Inferior parietal cortex (tissue), 1 donor: ENCODE measurements around the gene PRSS58.

Source experiments
- DNase-seq: peaks from one replicate; pipeline ENCODE4 v3.0.0-alpha.2; 2016; ENCODE audit errors: extremely low spot score

Gene PRSS58, protein sequence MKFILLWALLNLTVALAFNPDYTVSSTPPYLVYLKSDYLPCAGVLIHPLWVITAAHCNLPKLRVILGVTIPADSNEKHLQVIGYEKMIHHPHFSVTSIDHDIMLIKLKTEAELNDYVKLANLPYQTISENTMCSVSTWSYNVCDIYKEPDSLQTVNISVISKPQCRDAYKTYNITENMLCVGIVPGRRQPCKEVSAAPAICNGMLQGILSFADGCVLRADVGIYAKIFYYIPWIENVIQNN

DNA sequence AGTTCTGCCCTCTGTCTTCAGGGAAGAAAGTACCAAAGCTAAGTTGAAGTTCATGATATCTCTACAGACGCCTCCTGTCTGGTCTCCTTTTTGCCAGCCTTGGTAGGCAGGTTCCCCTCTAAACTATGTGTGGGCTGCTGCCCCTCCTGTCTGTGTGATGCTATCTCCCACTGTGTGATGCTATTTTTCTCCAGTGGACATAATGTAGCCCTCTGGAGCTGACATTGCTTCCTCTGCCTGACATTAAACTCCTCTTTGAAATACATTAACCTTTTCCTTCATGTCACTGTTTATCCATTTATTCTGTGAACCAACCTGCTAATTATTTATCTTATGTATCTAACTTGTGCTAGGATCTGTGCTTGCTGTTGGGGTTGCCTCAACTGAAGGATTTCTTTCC lies at the start of gene PRSS58:
TSS of gene PRSS58 (minus strand) at position 101 of the 400 bp plus-strand sequence. CDS start 351 bp downstream, outside the sequence.
- DNase-seq = no peak

DNA sequence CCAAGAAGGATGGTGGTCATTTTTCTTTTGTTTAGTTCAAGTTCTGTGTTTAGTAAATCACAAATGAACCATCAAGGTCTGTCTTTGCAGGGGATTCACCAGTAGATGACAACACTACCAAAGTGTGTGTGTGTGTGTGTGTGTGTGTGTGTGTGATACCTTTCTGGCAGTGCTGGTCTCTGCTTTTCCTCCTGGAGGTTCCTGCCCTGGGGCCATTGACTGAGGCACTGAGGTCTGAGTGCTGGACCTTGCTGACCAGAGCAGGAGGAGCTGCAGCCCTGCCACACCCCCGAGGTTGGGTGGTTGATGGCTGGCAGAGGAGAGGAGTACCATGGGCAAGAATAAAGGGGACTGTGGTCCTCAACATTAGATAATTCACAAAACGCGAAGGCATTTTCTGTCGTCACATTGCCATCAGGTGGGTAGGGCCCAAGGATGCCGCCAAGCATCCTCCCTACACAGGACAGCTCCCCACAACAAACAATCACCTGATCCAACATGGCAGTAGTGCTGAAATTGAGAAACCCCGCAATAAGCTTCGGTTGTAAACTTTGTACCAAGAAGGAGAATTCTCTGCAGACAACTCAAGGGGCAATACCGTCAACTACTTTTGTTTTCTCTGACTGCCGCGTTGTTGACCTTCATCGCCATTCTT lies 49.5 kb upstream of the PRSS58 start:
- no peak for DNase-seq

DNA sequence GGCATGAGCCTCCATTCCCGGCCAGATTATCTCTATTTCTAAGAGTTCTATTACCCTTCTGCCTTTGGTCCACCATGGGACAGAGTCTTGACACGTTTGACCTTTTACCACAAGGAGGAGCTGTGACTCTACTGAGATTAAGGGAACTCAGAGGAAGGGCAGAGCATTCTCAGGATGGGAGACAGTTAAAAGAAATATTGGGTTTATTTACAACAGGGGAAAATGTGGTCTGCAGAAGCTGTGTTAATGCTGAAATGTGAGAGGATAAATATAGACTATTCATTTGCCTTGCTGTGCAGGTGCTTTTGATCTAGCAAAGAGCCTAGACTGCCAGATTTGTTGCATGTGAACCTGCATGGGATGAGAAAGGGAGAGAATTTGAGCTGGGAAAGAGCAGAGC lies 45.8 kb upstream of the PRSS58 start:
- DNase-seq = peak; percentile 50

DNA sequence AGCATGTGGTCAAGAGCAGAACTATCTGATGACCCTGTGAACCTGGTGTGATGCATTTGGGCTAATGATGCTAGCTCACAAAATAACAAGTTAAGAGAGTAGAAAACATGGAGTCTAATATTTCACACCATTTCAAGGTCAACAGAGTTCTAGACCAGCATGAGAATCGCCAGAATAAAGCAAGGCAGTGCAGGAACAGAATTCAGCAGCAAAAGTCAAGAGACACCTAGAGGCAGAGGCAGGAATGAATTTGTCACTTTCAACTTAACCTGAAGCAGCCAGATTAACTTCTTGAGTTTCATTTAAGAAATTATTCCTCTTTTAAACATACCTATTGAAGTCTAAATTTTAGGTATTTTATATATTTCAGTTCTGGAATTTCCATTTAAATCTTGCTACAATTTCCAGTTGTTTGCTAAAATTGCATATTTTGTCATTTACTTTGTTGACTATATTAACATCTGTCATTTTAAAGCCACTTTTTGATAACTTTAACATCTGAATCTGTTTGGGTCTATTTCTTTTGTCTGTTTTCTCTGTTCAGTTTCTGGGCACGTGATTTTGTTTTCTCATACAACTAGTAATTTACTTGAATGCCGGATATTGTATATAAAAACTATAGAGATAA lies 44.2 kb upstream of the PRSS58 start:
- DNase-seq = no peak

DNA sequence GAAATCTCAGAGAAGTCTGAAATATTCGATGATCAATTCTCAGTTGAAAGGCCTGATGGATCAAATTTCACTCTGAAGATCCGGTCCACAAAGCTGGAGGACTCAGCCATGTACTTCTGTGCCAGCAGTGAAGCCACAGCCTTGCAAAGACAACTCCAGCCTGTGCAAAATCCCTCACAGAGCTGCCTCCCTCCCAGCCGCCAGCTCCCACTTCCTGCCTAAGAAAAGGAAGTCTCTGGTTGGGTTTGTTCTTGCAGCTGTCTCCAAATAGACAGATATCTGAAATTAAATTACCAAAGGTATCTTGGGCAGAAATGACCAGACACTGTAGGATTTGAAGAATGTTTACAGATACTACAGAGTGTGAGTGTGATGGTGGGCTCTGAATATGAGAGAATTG lies 43.4 kb upstream of the PRSS58 start:
- no peak for DNase-seq

DNA sequence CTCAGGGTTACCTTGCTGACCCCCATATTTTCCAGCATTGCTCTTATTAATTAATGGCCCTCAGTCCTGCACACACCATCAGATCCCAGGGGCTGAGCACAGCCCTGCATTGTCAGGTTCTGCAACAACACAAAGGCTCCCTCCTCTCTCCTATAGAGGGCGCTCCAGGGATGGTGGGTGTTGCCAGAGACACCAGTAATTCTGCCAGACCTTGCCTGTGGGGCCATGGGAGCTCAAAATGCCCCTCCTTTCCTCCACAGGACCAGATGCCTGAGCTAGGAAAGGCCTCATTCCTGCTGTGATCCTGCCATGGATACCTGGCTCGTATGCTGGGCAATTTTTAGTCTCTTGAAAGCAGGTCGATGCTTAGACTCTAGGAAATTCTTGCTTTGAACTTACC lies 42.8 kb upstream of the PRSS58 start:
- no peak for DNase-seq

DNA sequence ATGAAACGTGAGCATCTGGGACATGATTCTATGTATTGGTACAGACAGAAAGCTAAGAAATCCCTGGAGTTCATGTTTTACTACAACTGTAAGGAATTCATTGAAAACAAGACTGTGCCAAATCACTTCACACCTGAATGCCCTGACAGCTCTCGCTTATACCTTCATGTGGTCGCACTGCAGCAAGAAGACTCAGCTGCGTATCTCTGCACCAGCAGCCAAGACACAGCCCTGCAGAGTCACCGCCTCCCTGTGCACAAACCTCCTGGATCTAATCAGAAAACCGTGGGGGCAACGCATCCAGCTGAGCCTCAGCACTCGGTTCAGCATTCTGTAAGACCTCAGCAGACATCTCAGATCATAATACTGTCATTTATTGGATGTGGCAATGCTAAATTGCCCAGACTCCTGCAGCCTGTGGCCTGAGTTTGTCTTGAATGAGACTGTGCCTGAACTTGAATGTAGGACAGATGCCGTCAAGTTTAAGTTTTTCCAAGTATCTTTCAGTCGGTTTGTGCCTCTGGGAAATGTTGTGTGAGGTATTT lies 41.5 kb upstream of the PRSS58 start:
- no peak for DNase-seq

DNA sequence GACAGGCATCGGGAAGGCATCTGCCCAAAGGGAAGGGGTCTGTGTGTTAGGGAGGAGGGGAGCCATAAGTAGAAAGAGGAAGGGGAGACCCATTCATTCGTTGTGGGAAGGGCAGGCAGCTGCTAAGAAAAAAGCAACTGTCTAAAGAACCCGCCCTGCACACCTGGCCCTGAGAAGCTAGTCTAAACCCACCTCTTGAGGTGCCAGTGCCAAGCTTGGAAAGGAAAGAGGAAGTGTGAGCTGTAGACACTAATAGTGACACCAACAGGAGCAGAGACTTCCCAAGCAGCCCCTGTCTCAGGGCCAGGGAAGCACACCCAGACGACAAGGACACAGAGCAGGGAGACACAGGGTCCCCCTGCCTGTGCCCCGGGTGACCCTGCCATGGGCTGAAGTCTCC lies 40.8 kb upstream of the PRSS58 start:
- no peak for DNase-seq

DNA sequence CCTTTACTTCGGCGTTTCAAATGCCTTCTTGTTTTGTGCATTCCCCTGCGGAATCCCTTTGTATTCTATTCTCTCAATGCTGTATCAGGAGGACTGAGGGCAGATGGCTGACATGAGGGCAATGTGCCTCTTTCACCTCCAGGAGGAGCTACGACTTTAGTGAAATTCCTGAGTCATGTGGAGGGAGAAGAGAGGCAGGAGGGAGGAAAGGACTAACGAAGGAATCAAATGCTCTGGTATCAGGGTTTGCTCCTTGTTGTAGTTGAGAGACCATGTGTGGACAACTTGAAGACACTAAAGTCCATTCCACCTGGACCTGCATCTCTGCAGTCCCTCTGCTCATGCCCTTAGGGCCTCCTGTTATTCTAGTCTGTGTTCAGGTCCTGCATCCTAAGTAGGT lies 40.2 kb upstream of the PRSS58 start:
- DNase-seq = no peak

DNA sequence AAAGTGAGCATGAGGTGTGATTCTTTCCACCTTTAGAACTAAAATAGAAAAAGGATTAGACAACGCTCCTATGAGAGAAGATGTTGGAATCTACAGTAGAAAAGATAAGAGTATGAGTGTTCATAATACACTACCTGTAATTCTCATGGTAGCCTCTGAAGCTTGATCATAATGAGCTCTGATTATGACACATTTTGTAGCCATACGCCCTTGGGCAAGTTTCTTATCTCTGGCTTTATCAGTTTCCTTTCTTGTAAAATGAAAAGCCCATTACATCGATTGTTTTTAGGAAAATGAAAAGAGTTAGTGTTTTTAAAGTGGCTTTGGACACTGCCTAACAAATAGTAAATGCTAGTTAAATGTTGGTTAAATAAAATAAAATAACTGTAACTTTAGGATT lies 22.4 kb upstream of the PRSS58 start:
- DNase-seq = no peak

DNA sequence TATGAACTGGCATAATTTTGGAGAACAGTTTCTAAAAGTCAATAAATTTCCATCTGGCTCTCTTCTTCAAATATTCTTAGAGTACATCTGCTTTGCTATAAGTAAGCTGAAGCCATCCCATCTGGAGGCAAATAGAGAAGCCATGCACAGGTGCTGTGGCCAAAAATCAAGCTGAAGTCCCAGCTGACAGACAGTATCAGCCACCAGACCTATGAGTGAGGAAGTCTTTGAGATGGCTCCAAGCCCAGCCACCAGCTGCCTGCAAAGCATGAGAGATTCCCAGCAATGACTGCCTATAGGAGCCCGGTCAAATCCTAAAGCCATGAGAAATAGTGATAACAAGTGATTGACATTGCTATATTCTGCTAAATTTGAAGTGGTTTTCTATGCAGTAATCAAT lies 21.7 kb upstream of the PRSS58 start:
- DNase-seq = peak; percentile 2

DNA sequence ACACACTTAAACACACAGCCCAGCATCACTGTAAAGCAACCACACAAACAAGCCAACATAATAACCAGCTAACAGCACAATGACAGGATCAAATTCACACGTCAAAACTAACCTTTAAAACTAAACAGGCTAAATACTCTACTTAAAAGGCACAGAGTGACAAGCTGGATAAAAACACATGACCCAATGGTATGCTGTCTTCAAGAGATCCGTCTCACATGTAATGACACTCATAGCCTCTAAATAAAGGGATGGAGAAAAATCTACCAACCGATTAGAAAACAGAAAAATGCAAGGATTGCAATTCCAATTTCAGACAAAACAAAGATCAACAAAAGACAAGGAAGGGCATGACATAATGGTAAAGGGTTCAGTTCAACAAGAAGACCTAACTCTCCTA lies 17.2 kb upstream of the PRSS58 start:
- no peak for DNase-seq

DNA sequence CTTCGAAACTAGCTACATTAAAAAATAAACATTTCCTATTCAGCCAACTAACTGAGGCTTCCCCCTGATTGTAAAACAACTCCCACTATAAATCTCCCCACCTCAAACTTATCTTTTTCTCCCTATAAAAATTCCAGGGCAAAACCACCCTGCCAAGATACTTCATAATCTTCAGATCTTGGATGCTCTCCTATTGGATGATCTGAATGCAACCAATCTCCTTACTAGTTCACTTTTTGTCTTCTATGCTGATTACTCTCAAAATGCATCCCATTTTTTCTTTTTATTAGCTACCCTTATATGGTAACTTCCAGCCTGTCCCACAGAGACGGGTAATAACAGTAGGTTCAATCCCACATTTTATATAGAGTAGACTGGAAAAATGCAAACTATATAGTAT lies 15.0 kb upstream of the PRSS58 start:
- DNase-seq = no peak

DNA sequence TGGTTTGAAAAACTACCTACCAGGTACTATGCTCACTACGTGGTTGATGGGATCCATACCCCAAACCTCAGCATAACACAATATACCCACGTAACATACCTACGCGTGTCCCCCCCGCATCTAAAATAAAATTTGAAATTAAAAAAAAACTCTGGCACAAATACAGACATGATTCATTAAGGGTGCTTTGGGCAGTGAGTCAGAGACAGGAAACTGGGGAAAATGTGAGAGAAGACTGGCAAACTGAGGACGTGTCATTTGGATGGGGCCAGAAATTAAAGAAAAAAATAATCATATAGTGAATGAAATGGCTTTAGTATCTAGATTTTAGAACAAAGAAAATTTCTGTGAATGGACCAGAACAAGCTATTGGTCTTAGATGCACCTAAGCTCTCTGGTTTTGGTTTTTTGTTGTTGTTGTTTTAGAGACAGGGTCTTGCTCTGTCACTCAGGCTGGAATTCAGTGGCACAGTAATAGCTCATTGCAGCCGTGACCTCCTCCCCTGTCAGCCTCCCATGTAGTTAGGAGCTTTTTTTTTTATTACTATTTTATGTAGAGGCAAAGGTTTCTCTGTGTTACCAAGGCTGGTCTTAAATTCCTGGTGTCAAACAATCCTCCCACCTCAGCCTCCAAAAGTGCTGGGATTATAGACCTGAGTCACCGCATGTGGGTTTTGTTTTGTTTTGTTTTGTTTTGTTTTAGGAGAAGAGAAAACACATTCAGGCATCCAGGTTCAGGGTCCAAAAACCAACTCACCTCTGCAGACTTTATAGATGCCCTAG lies 5.9 kb upstream of the PRSS58 start:
- DNase-seq = no peak

DNA sequence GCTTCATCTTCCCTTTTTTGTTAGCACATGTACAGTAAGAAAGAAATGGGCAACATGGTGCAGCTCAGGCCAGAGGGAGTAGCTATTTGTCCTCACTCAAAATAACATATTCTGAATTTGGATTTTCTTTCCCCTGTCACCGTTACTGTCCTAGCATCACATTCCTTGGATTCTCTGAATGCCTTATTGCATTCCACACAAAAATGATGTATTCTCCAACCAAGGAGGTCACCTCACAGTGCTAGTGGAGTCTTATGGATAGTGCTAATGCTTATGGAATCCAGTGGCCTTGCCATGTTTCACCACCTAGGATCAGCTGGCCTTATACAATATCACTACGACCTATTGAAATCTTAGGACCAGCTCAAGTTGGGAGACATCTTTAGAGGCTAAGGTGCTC lies 7.2 kb downstream of the PRSS58 start:
- no peak for DNase-seq

DNA sequence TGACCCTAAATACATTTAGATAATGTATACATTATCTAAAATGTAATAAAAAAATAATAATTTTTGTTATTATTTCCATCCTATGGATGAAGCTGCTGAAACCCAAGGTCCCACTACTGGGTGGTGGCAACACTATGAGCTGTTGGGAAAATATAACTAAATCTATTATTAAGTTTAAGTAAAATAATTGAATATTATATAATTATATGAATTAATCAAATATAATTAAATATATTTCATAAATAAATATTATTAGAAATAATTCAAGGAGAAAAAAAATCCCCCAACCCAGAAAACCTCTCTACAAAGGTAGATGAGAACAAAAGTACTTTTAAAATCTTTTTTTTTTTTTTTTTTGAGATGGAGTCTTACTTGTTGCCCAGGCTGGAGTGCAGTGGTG lies 7.9 kb downstream of the PRSS58 start:
- no peak for DNase-seq

DNA sequence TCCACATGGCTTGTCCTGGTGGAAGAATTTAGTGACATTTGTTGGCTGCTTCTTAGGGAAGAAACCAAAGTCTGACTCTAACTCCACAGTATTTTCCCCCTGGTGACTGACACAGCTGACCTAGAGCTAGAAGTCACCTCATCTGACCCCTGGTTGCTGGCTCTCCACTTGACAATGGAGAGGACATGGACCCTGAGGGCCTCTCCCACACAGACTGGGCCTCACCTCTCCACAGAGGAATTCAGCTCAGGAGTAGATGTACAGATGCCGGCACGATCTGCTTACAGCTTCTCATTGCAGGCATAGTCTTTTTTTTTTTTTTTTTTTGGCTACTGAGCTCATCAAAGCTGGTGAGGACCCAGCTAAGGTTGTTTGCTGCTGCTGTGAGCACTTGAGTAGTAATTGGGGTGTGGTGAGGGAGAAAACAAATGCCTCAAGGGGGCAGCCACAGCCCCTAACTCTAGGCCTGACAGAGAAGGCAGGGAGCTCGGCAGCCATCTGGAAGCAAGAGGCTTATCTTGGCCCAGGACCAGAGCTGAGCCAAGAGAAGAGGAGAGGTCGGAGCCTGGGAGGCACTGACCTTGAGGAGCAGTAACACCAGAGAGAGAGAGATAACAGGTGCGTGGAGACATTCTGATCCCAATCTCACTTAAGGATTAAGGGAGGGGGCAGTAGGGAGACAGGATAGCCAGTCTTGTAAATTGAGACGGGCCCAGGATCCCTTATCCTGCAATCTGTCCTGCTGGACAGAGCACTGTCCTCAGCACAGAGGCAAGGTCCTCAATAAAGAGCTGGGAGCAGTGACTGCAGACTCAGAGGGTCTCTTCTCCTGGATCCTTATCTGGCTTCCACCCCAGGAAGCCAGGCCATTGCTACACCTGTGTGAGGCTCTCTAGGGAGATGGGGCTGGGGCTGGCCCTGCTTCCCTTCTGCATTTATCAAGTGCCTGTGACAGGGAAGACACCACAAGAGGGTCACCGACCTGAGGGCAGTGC lies 9.4 kb downstream of the PRSS58 start:
- no peak for DNase-seq

DNA sequence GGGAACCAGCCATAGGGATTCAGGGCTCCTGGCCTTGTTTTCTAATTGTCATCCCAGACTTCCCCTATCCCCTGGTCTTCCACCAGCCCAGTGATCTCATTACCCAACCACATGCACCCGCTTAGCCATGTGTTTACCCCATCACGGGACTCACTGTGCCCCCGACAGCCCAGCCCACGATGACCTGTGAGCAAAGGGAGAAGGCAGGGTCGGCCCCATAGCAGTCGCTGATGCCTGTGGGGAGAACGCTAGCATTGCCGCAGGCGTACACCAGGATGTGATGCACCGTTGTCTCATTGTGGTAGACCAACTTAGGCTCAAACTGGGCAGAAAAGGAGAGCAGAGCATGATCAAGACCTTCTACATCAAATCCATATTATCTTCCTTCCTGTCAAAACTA lies 14.0 kb downstream of the PRSS58 start:
- DNase-seq = no peak

DNA sequence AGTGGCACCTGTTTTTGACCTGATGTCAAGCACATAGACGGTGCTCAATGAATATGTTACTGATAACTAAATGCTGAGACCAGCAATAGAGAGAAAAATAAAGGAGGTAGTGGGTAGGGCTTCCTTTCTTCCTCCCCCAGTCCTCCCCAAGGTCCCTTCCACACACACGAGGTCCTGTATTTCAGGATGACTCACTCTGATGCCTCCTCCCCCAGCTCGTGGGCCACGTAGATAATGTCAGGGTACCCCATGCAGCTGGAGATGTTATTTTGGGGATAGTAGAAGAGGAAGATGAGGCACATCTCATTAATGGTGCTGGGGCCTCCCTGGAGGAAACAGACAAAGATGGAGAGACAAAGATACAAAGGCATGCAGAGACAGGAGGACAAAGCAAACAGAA lies 17.3 kb downstream of the PRSS58 start:
- no peak for DNase-seq

DNA sequence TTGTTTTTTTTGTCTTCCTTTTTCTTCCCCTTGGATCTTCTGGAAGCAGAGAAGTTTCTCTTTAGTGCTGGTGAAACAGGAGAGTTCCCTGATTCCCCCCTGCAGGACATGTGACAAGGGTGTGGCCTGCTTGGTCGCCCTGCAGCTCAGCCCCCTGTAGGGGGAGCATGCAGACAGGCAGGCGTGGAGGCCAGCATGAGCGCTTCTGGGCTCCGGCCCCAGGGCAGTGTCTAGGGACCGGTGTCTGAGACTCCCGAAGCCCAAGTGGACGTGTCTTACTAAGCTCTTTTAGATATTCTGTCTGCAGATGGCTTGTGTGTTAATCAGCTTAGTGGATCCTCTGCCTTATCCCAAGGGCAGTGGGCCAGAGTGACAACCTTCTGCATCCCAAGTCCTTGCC lies 26.1 kb downstream of the PRSS58 start:
- DNase-seq = no peak

DNA sequence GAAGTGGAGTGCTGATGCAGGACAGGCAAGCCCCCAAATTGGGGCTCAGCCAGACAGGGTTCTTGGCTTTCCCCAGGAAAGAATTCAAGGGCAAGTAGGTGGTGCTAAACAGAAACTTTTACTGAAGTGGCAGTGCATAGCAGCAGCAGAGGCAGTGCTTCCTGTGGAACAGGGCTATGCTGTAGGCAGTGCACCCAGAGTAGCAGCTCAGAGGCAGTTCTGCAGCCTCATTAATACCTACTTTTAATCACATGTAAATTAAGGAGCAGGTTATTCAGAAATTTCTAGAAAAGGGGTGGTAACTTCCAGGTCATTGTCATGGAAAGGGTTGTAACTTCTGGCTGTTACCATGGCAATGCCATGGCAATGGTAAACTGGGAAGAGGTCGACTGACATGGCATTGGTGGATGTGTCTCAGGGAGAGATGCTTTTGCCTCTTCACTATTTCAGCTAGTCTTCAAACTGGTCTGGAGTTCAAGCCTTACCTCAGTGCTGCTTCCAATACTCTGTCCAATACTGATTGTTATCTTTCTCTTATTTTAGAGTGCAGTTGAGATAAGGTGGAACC lies 29.2 kb downstream of the PRSS58 start:
- DNase-seq = no peak
